Measurements from ENCODE around the gene MLF2. TPM values are rescaled to one million over a fixed set of nuclear protein-coding genes. Genes with fewer than 3 reads are reported as not detected.

Gene MLF2
- total RNA-seq, 2 experiments from 2014 or later, result 109 to 113 TPM

- no peak for DNase-seq
- H3K27me3 Mint-ChIP-seq (ENCODE audit: low read depth), result peaks cover 15% of the 10 kb centered on the region
- peaks cover 80% of the 10 kb centered on the region for H3K4me1 Mint-ChIP-seq (ENCODE audit: low read depth)
- H3K27ac Mint-ChIP-seq, result no peak overlapping the region
- H3K4me3 Mint-ChIP-seq, result no peak overlapping the region
- POLR2A ChIA-PET, result interaction anchor here (0.6 to 9.3 kb wide), 3 partner anchors 17 to 173 kb away, joined by 3 to 66 read pairs (median 5); partner anchors contain the start of genes COPS7A, MLF2 and RNU7-1
- CTCF ChIA-PET, result interaction anchor here (1.7 to 20.8 kb wide), 4 partner anchors 11 to 103 kb away, joined by 5 to 378 read pairs (median 86); partner anchors contain the start of genes MLF2 and SPSB2
- ATAC-seq, result no peak
- H3K36me3 Mint-ChIP-seq (ENCODE audit: low read depth), result peaks cover 15% of the 10 kb centered on the region
- no peaks in the 10 kb centered on the region for H3K9me3 Mint-ChIP-seq (ENCODE audit: insufficient read depth)
Measured at GRCh38 chr12:6770094-6770493, 17.2 kb upstream of the MLF2 start.

GRCh38 chr12:6769666-6770065, 16.7 kb upstream of the MLF2 start:
- DNase-seq, result no peak
- CTCF ChIA-PET, result interaction anchor here (1.7 to 20.8 kb wide), 3 partner anchors 11 to 103 kb away, joined by 5 to 378 read pairs (median 160); partner anchors contain the start of genes MLF2 and SPSB2
- peaks cover 11% of the 10 kb centered on the region for H3K36me3 Mint-ChIP-seq (ENCODE audit: low read depth)
- no peaks in the 10 kb centered on the region for H3K9me3 Mint-ChIP-seq (ENCODE audit: insufficient read depth)
- no peak for ATAC-seq
- peaks cover 17% of the 10 kb centered on the region for H3K27me3 Mint-ChIP-seq (ENCODE audit: low read depth)
- no peak overlapping the region for H3K4me3 Mint-ChIP-seq
- POLR2A ChIA-PET, result interaction anchor here (0.6 to 9.3 kb wide), 4 partner anchors 16 to 174 kb away, joined by 3 to 66 read pairs (median 4); partner anchors contain the start of genes CDCA3, COPS7A, MLF2 and RNU7-1
- no peak overlapping the region for H3K27ac Mint-ChIP-seq
- peaks cover 78% of the 10 kb centered on the region for H3K4me1 Mint-ChIP-seq (ENCODE audit: low read depth)

GRCh38 chr12:6768990-6769389, 16.0 kb upstream of the MLF2 start:
- no peak for ATAC-seq
- no peaks in the 10 kb centered on the region for H3K9me3 Mint-ChIP-seq (ENCODE audit: insufficient read depth)
- no peak for DNase-seq
- ChIA-PET CTCF (interaction anchor here (1.7 to 20.8 kb wide), 3 partner anchors 11 to 104 kb away, joined by 5 to 378 read pairs (median 160); partner anchors contain the start of genes MLF2 and SPSB2), POLR2A (interaction anchor here (2.2 to 4.4 kb wide), 2 partner anchors 16 to 82 kb away, joined by 4 to 35 read pairs; partner anchors contain the start of genes CDCA3, MLF2 and USP5)
- H3K36me3 Mint-ChIP-seq (ENCODE audit: low read depth), result peaks cover 5% of the 10 kb centered on the region
- H3K4me3 Mint-ChIP-seq, result no peak overlapping the region
- H3K27me3 Mint-ChIP-seq (ENCODE audit: low read depth), result peaks cover 24% of the 10 kb centered on the region
- peaks cover 78% of the 10 kb centered on the region for H3K4me1 Mint-ChIP-seq (ENCODE audit: low read depth)
- no peak overlapping the region for H3K27ac Mint-ChIP-seq

GRCh38 chr12:6768437-6768914, 15.5 kb upstream of the MLF2 start:
- Mint-ChIP-seq H3K4me3 (no peak overlapping the region), H3K4me1 (ENCODE audit: low read depth) (peaks cover 81% of the 10 kb centered on the region), H3K27me3 (ENCODE audit: low read depth) (peaks cover 25% of the 10 kb centered on the region), H3K27ac (no peak overlapping the region), H3K36me3 (ENCODE audit: low read depth) (peaks cover 5% of the 10 kb centered on the region), H3K9me3 (ENCODE audit: insufficient read depth) (no peaks in the 10 kb centered on the region)
- ChIA-PET POLR2A (interaction anchor here (2.2 to 4.4 kb wide), 2 partner anchors 15 to 83 kb away, joined by 4 to 35 read pairs; partner anchors contain the start of genes CDCA3, MLF2 and USP5), CTCF (interaction anchor here (10.9 to 20.8 kb wide), 2 partner anchors 11 to 13 kb away, joined by 160 to 378 read pairs; partner anchors contain the start of gene MLF2)
- ATAC-seq, result no peak
- no peak for DNase-seq

GRCh38 chr12:6767353-6768319, 14.7 kb upstream of the MLF2 start:
- H3K27ac Mint-ChIP-seq, result peak overlapping the region; percentile 74
- H3K9me3 Mint-ChIP-seq (ENCODE audit: insufficient read depth), result no peaks in the 10 kb centered on the region
- peaks cover 73% of the 10 kb centered on the region for H3K4me1 Mint-ChIP-seq (ENCODE audit: low read depth)
- peaks cover 5% of the 10 kb centered on the region for H3K36me3 Mint-ChIP-seq (ENCODE audit: low read depth)
- H3K27me3 Mint-ChIP-seq (ENCODE audit: low read depth), result peaks cover 28% of the 10 kb centered on the region
- DNase-seq (no peak), ATAC-seq (no peak)
- ChIA-PET CTCF (interaction anchor here (0.7 to 20.8 kb wide), 16 partner anchors 10 to 162 kb away, joined by 3 to 378 read pairs (median 5); partner anchors contain the start of genes CD4, CDCA3, COPS7A and GPR162), POLR2A (interaction anchor here (0.6 to 4.4 kb wide), 8 partner anchors 13 to 176 kb away, joined by 3 to 35 read pairs (median 5); partner anchors contain the start of genes C12orf57, CD4, CDCA3 and MLF2)
- peak overlapping the region; percentile 86 for H3K4me3 Mint-ChIP-seq

- peak overlapping the region; percentile 74 for H3K27ac Mint-ChIP-seq
- H3K9me3 Mint-ChIP-seq (ENCODE audit: insufficient read depth), result no peaks in the 10 kb centered on the region
- peaks cover 34% of the 10 kb centered on the region for H3K27me3 Mint-ChIP-seq (ENCODE audit: low read depth)
- H3K4me3 Mint-ChIP-seq, result peak overlapping the region; percentile 86
- peak; percentile 68 for DNase-seq
- peak; percentile 77 for ATAC-seq
- peaks cover 5% of the 10 kb centered on the region for H3K36me3 Mint-ChIP-seq (ENCODE audit: low read depth)
- ChIA-PET CTCF (interaction anchor here (0.5 to 20.8 kb wide), 26 partner anchors 9 to 177 kb away, joined by 3 to 378 read pairs (median 4); partner anchors contain the start of genes C12orf57, CD4, CDCA3 and COPS7A), POLR2A (interaction anchor here (0.6 to 4.4 kb wide), 8 partner anchors 13 to 177 kb away, joined by 3 to 35 read pairs (median 4); partner anchors contain the start of genes C12orf57, CD4, MLF2 and P3H3)
- peaks cover 66% of the 10 kb centered on the region for H3K4me1 Mint-ChIP-seq (ENCODE audit: low read depth)
Measured at GRCh38 chr12:6766651-6767349, 13.9 kb upstream of the MLF2 start.

- peak within 1 kb of the TSS; percentile 74 for H3K27ac Mint-ChIP-seq
Measured at GRCh38 chr12:6765634-6766581, 13.0 kb upstream of the MLF2 start, which contains the start of gene PTMS. PTMS (plus strand) TSS chr12:6766363; CDS start chr12:6766706, 343 bp downstream.

GRCh38 chr12:6765048-6765633, 12.2 kb upstream of the MLF2 start:
- Mint-ChIP-seq H3K27ac (peak overlapping the region; percentile 12), H3K4me1 (ENCODE audit: low read depth) (peaks cover 52% of the 10 kb centered on the region), H3K4me3 (peak overlapping the region; percentile 76), H3K36me3 (ENCODE audit: low read depth) (no peaks in the 10 kb centered on the region), H3K9me3 (ENCODE audit: insufficient read depth) (no peaks in the 10 kb centered on the region), H3K27me3 (ENCODE audit: low read depth) (peaks cover 39% of the 10 kb centered on the region)
- POLR2A ChIA-PET, result interaction anchor here (0.6 to 4.4 kb wide), 6 partner anchors 8 to 198 kb away, joined by 3 to 35 read pairs (median 3); partner anchors contain the start of genes C12orf57, MLF2 and P3H3
- CTCF ChIA-PET, result interaction anchor here (2.0 to 20.8 kb wide), 3 partner anchors 8 to 41 kb away, joined by 11 to 378 read pairs (median 160); partner anchors contain the start of genes COPS7A and MLF2
- ATAC-seq, result no peak
- no peak for DNase-seq

More at GRCh38 chr12:6765634-6766581, 13.0 kb upstream of the MLF2 start, which contains the start of gene PTMS:
- DNase-seq, result peak; percentile 47
- ATAC-seq, result peak; percentile 32
- Mint-ChIP-seq H3K4me1 (ENCODE audit: low read depth) (peaks cover 57% of the 10 kb centered on the region), H3K9me3 (ENCODE audit: insufficient read depth) (no peaks in the 10 kb centered on the region), H3K4me3 (peak within 1 kb of the TSS; percentile 86), H3K36me3 (ENCODE audit: low read depth) (peaks cover 3% of the 10 kb centered on the region), H3K27me3 (ENCODE audit: low read depth) (peaks cover 36% of the 10 kb centered on the region)
- ChIA-PET POLR2A (interaction anchor here (0.6 to 4.4 kb wide), 11 partner anchors 9 to 199 kb away, joined by 3 to 35 read pairs (median 3); partner anchors contain the start of genes C12orf57, CD4, MLF2 and P3H3), CTCF (interaction anchor here (0.5 to 20.8 kb wide), 24 partner anchors 8 to 178 kb away, joined by 3 to 378 read pairs (median 4); partner anchors contain the start of genes C12orf57, CD4, CDCA3 and COPS7A)
